Measurements from ENCODE around the gene GXYLT2. TPM values are rescaled to one million over a fixed set of nuclear protein-coding genes. Genes with fewer than 3 reads are reported as not detected.
A peak's percentile ranks its signal among the peaks of the same experiment; 100 is the strongest.

The GXYLT2 gene
- total and polyA plus RNA-seq, 4 experiments from 2014 or later = not detected

GRCh38 chr3:72991522-72991921, 103.7 kb downstream of the GXYLT2 start:
- Mint-ChIP-seq H3K4me3 (no peak overlapping the region), H3K27ac (peak overlapping the region in 1 of 7 donors; percentile 1), H3K27me3 (no peaks in the 10 kb centered on the region), H3K4me1 (peaks cover 2 to 5% (median 3%) of the 10 kb centered on the region in 4 donors), H3K36me3 (no peaks in the 10 kb centered on the region), H3K9me3 (no peaks in the 10 kb centered on the region)
- intact Hi-C loops (cut with micrococcal nuclease) = no loop called here
- Histone ChIP-seq H3K9me3 (ENCODE audit: control insufficient read depth in 1 of 2, low read length in 2 of 2) (no peaks in the 10 kb centered on the region), H3K27me3 (ENCODE audit: insufficient read depth, low read length) (no peaks in the 10 kb centered on the region), H3K4me3 (ENCODE audit: low read length in 2 of 2) (no peak overlapping the region), H3K4me1 (ENCODE audit: insufficient read depth, low read length) (peaks cover 6% of the 10 kb centered on the region), H3K36me3 (ENCODE audit: insufficient read depth, low read length) (no peaks in the 10 kb centered on the region), H3K27ac (ENCODE audit: low read depth, low read length) (no peak overlapping the region)
- no peak for DNase-seq
- ChIA-PET CTCF (ENCODE audit: partially characterized antibody) (no interaction called here), POLR2A (ENCODE audit: partially characterized antibody) (interaction anchor here (0.8 kb wide), 1 partner anchor 12 kb away, joined by 4 read pairs; no protein-coding TSS in a partner anchor)

GRCh38 chr3:72993391-72993790, 105.5 kb downstream of the GXYLT2 start:
- peaks cover 8 to 16% (median 11%) of the 10 kb centered on the region in 4 donors for H3K4me1 Mint-ChIP-seq
- POLR2A ChIA-PET (ENCODE audit: partially characterized antibody) = no interaction called here
- intact Hi-C loops (cut with micrococcal nuclease) = no loop called here
- peak overlapping the region in 4 of 7 donors; percentile 19 to 43 (median 24) for H3K27ac Mint-ChIP-seq
- peaks cover 15% of the 10 kb centered on the region for H3K4me1 ChIP-seq (ENCODE audit: insufficient read depth, low read length)
- H3K27me3 ChIP-seq (ENCODE audit: insufficient read depth, low read length) = no peaks in the 10 kb centered on the region
- no peak overlapping the region for H3K27ac ChIP-seq (ENCODE audit: low read depth, low read length)
- H3K9me3 ChIP-seq (ENCODE audit: control insufficient read depth in 1 of 2, low read length in 2 of 2) = no peaks in the 10 kb centered on the region
- H3K36me3 Mint-ChIP-seq = peaks cover 4 to 6% of the 10 kb centered on the region in 2 donors
- H3K27me3 Mint-ChIP-seq = no peaks in the 10 kb centered on the region
- peak overlapping the region in 1 of 8 donors; percentile 2 for H3K4me3 Mint-ChIP-seq
- no peaks in the 10 kb centered on the region for H3K36me3 ChIP-seq (ENCODE audit: insufficient read depth, low read length)
- H3K4me3 ChIP-seq (ENCODE audit: low read length in 2 of 2) = no peak overlapping the region
- no peaks in the 10 kb centered on the region for H3K9me3 Mint-ChIP-seq
- DNase-seq = no peak
- CTCF ChIA-PET (ENCODE audit: partially characterized antibody) = interaction anchor here (1.5 kb wide), 1 partner anchor 57 kb away, joined by 3 read pairs; no protein-coding TSS in a partner anchor

- Histone ChIP-seq H3K27ac (ENCODE audit: low read depth, low read length) (no peak overlapping the region), H3K9me3 (ENCODE audit: control insufficient read depth in 1 of 2, low read length in 2 of 2) (no peaks in the 10 kb centered on the region), H3K27me3 (ENCODE audit: insufficient read depth, low read length) (no peaks in the 10 kb centered on the region), H3K36me3 (ENCODE audit: insufficient read depth, low read length) (peaks cover 4% of the 10 kb centered on the region), H3K4me1 (ENCODE audit: insufficient read depth, low read length) (peaks cover 35% of the 10 kb centered on the region), H3K4me3 (ENCODE audit: low read length in 2 of 2) (no peak overlapping the region)
- H3K9me3 Mint-ChIP-seq = no peaks in the 10 kb centered on the region
- ChIA-PET CTCF (ENCODE audit: partially characterized antibody) (interaction anchor here (1.6 to 1.7 kb wide), 2 partner anchors 61 to 91 kb away, joined by 5 to 6 read pairs; no protein-coding TSS in a partner anchor), POLR2A (ENCODE audit: partially characterized antibody) (interaction anchor here (1.0 to 2.1 kb wide), 3 partner anchors 29 to 548 kb away, joined by 3 to 10 read pairs (median 3); partner anchors contain the start of gene SHQ1)
- H3K4me1 Mint-ChIP-seq = peaks cover 22 to 35% (median 28%) of the 10 kb centered on the region in 4 donors
- no peaks in the 10 kb centered on the region for H3K27me3 Mint-ChIP-seq
- DNase-seq = no peak
- peak overlapping the region in 4 of 7 donors; percentile 56 to 91 (median 81) for H3K27ac Mint-ChIP-seq
- peak overlapping the region in 4 of 8 donors; percentile 57 to 65 (median 58) for H3K4me3 Mint-ChIP-seq
- peaks cover 14 to 16% of the 10 kb centered on the region in 2 donors for H3K36me3 Mint-ChIP-seq
- intact Hi-C loops (cut with micrococcal nuclease) = loop anchor here (5.0 kb wide), 2 partner anchors 47 to 548 kb away; partner anchors contain the start of gene RYBP
Measured at GRCh38 chr3:72995337-72995736, 107.5 kb downstream of the GXYLT2 start.

- H3K36me3 Mint-ChIP-seq = peaks cover 21 to 22% of the 10 kb centered on the region in 2 donors
- DNase-seq = no peak
- POLR2A ChIA-PET (ENCODE audit: partially characterized antibody) = interaction anchor here (1.1 to 3.2 kb wide), 6 partner anchors 15 to 548 kb away, joined by 3 to 12 read pairs (median 6); no protein-coding TSS in a partner anchor
Measured at GRCh38 chr3:72996121-72996472, 108.3 kb downstream of the GXYLT2 start.

GRCh38 chr3:72996473-72997333, 108.9 kb downstream of the GXYLT2 start, which contains the start of gene PPP4R2:
TSS of gene PPP4R2 (plus strand) at chr3:72996811. CDS start at chr3:72997038, 227 bp downstream.
- peaks cover 29 to 47% (median 38%) of the 10 kb centered on the region in 4 donors for H3K4me1 Mint-ChIP-seq
- POLR2A ChIA-PET (ENCODE audit: partially characterized antibody) = interaction anchor here (0.7 to 3.2 kb wide), 11 partner anchors 10 to 549 kb away, joined by 3 to 12 read pairs (median 4); no protein-coding TSS in a partner anchor
- Histone ChIP-seq H3K9me3 (ENCODE audit: control insufficient read depth in 1 of 2, low read length in 2 of 2) (no peaks in the 10 kb centered on the region), H3K27ac (ENCODE audit: low read depth, low read length) (peak within 1 kb of the TSS; percentile 92), H3K4me1 (ENCODE audit: insufficient read depth, low read length) (peaks cover 48% of the 10 kb centered on the region), H3K36me3 (ENCODE audit: insufficient read depth, low read length) (peaks cover 4% of the 10 kb centered on the region), H3K4me3 (ENCODE audit: low read length in 2 of 2) (peak within 1 kb of the TSS; percentile 65 to 77), H3K27me3 (ENCODE audit: insufficient read depth, low read length) (no peaks in the 10 kb centered on the region)
- no peaks in the 10 kb centered on the region for H3K9me3 Mint-ChIP-seq
- CTCF ChIA-PET (ENCODE audit: partially characterized antibody) = interaction anchor here (1.1 to 3.4 kb wide), 6 partner anchors 11 to 61 kb away, joined by 3 to 15 read pairs (median 4); no protein-coding TSS in a partner anchor
- peak within 1 kb of the TSS; percentile 84 to 98 (median 94) for H3K4me3 Mint-ChIP-seq
- no peaks in the 10 kb centered on the region for H3K27me3 Mint-ChIP-seq
- intact Hi-C loops (cut with micrococcal nuclease) = loop anchor here (1.0 to 5.0 kb wide), 6 partner anchors 31 to 549 kb away; partner anchors contain the start of genes RYBP and SHQ1
- DNase-seq = peak; percentile 94 to 95 (median 95)
- H3K27ac Mint-ChIP-seq = peak within 1 kb of the TSS; percentile 91 to 98 (median 93)
- H3K36me3 Mint-ChIP-seq = peaks cover 23 to 25% of the 10 kb centered on the region in 2 donors

More at GRCh38 chr3:72996121-72996472, 108.3 kb downstream of the GXYLT2 start:
- Mint-ChIP-seq H3K27ac (peak overlapping the region; percentile 84 to 96 (median 92)), H3K4me3 (peak overlapping the region; percentile 77 to 98 (median 90)), H3K9me3 (no peaks in the 10 kb centered on the region), H3K27me3 (no peaks in the 10 kb centered on the region), H3K4me1 (peaks cover 28 to 43% (median 35%) of the 10 kb centered on the region in 4 donors)
- no peaks in the 10 kb centered on the region for H3K27me3 ChIP-seq (ENCODE audit: insufficient read depth, low read length)
- peak overlapping the region; percentile 44 to 65 for H3K4me3 ChIP-seq (ENCODE audit: low read length in 2 of 2)
- intact Hi-C loops (cut with micrococcal nuclease) = loop anchor here (2.0 to 5.0 kb wide), 3 partner anchors 46 to 549 kb away; partner anchors contain the start of gene RYBP
- peak overlapping the region; percentile 92 for H3K27ac ChIP-seq (ENCODE audit: low read depth, low read length)
- CTCF ChIA-PET (ENCODE audit: partially characterized antibody) = interaction anchor here (1.6 to 1.9 kb wide), 3 partner anchors 59 to 90 kb away, joined by 3 to 6 read pairs (median 5); no protein-coding TSS in a partner anchor
- peaks cover 4% of the 10 kb centered on the region for H3K36me3 ChIP-seq (ENCODE audit: insufficient read depth, low read length)
- H3K4me1 ChIP-seq (ENCODE audit: insufficient read depth, low read length) = peaks cover 42% of the 10 kb centered on the region
- H3K9me3 ChIP-seq (ENCODE audit: control insufficient read depth in 1 of 2, low read length in 2 of 2) = no peaks in the 10 kb centered on the region

- peak; percentile 45 to 79 (median 53) for DNase-seq
- CTCF ChIA-PET (ENCODE audit: partially characterized antibody) = interaction anchor here (1.1 to 3.4 kb wide), 7 partner anchors 10 to 60 kb away, joined by 3 to 15 read pairs (median 3); no protein-coding TSS in a partner anchor
- Histone ChIP-seq H3K4me3 (ENCODE audit: low read length in 2 of 2) (peak overlapping the region; percentile 65 to 77), H3K36me3 (ENCODE audit: insufficient read depth, low read length) (peaks cover 8% of the 10 kb centered on the region), H3K4me1 (ENCODE audit: insufficient read depth, low read length) (peaks cover 55% of the 10 kb centered on the region), H3K27me3 (ENCODE audit: insufficient read depth, low read length) (no peaks in the 10 kb centered on the region), H3K27ac (ENCODE audit: low read depth, low read length) (peak overlapping the region; percentile 92), H3K9me3 (ENCODE audit: control insufficient read depth in 1 of 2, low read length in 2 of 2) (no peaks in the 10 kb centered on the region)
- Mint-ChIP-seq H3K4me3 (peak overlapping the region; percentile 84 to 98 (median 94)), H3K9me3 (no peaks in the 10 kb centered on the region), H3K4me1 (peaks cover 34 to 54% (median 43%) of the 10 kb centered on the region in 4 donors), H3K27ac (peak overlapping the region; percentile 82 to 98 (median 91)), H3K27me3 (no peaks in the 10 kb centered on the region), H3K36me3 (peaks cover 28 to 30% of the 10 kb centered on the region in 2 donors)
- POLR2A ChIA-PET (ENCODE audit: partially characterized antibody) = interaction anchor here (0.7 to 3.2 kb wide), 10 partner anchors 9 to 550 kb away, joined by 3 to 12 read pairs (median 4); no protein-coding TSS in a partner anchor
- intact Hi-C loops (cut with micrococcal nuclease) = loop anchor here (1.0 to 5.0 kb wide), 6 partner anchors 32 to 550 kb away; partner anchors contain the start of genes RYBP and SHQ1
Measured at GRCh38 chr3:72997421-72997961, 109.6 kb downstream of the GXYLT2 start.

All from CD4-positive, alpha-beta memory T cell (primary cell).